Astrocyte (in vitro differentiated cells and primary cell): ENCODE data around the gene AIP. TPM values are rescaled to one million over a fixed set of nuclear protein-coding genes. Genes with fewer than 3 reads are reported as not detected.

Experiments used
- DNase-seq: peaks from one replicate; pipeline ENCODE4 v3.0.0-alpha.2; 2010; ENCODE audit warnings: low read depth
- FAIRE-seq: peaks from 2 replicates; lab custom pipeline; 2011; peaks lifted over from hg19 to GRCh38; lab: Jason Lieb, UNC
- H2AFZ ChIP-seq: 2 replicates; pipeline ENCODE4 v1.6.0; 2012; ENCODE audit warnings: low read depth, low read length, inconsistent platforms
- H3K27ac ChIP-seq: 2 replicates; pipeline ENCODE4 v1.5.1; 2011; ENCODE audit warnings: low read depth, low read length, inconsistent platforms
- H3K27me3 ChIP-seq: 2 replicates; pipeline ENCODE4 v1.6.0; 2011; ENCODE audit warnings: low read length, inconsistent platforms; ENCODE audit not compliant: insufficient read depth
- H3K36me3 ChIP-seq: 2 replicates; pipeline ENCODE4 v1.5.1; 2011; ENCODE audit warnings: low read length, inconsistent platforms; ENCODE audit not compliant: insufficient read depth
- H3K4me1 ChIP-seq: 2 replicates; pipeline ENCODE4 v1.5.1; 2011; ENCODE audit warnings: low read length, inconsistent platforms; ENCODE audit not compliant: insufficient read depth
- H3K4me2 ChIP-seq: 2 replicates; pipeline ENCODE4 v1.6.0; 2012; ENCODE audit warnings: low read length, inconsistent platforms
- H3K4me3 ChIP-seq: 2 replicates; pipeline ENCODE4 v1.5.1; 2011; ENCODE audit warnings: low read depth, mild to moderate bottlenecking, low read length, inconsistent platforms; ENCODE audit not compliant: insufficient read depth
- H3K79me2 ChIP-seq: 2 replicates; pipeline ENCODE4 v1.6.0; 2012; ENCODE audit warnings: mild to moderate bottlenecking, low read length, inconsistent platforms; ENCODE audit not compliant: insufficient read depth
- H3K9ac ChIP-seq: 2 replicates; pipeline ENCODE4 v1.6.0; 2012; ENCODE audit warnings: mild to moderate bottlenecking, low read length, inconsistent platforms
- H3K9me3 ChIP-seq: 2 replicates; pipeline ENCODE4 v1.5.1; 2012; ENCODE audit warnings: low read depth, mild to moderate bottlenecking, low read length, inconsistent platforms; ENCODE audit not compliant: insufficient read depth
- H4K20me1 ChIP-seq: 2 replicates; pipeline ENCODE4 v1.6.0; 2012; ENCODE audit warnings: low read length, inconsistent platforms; ENCODE audit not compliant: insufficient read depth
- H3K27ac Mint-ChIP-seq: one replicate; pipeline ENCODE4 v1.8.0; 2021; ENCODE audit warnings: mild to moderate bottlenecking, mixed read lengths; ENCODE audit not compliant: unreplicated experiment
- H3K27me3 Mint-ChIP-seq: one replicate; pipeline ENCODE4 v1.8.0; 2021; ENCODE audit warnings: low read depth, mixed read lengths; ENCODE audit not compliant: unreplicated experiment
- H3K36me3 Mint-ChIP-seq: one replicate; pipeline ENCODE4 v1.8.0; 2021; ENCODE audit warnings: low read depth, mixed read lengths; ENCODE audit not compliant: unreplicated experiment
- H3K4me1 Mint-ChIP-seq: one replicate; pipeline ENCODE4 v1.8.0; 2021; ENCODE audit warnings: low read depth, mixed read lengths; ENCODE audit not compliant: unreplicated experiment
- H3K4me3 Mint-ChIP-seq: one replicate; pipeline ENCODE4 v1.8.0; 2021; ENCODE audit warnings: mild to moderate bottlenecking, moderate library complexity, mixed read lengths; ENCODE audit not compliant: unreplicated experiment
- H3K9me3 Mint-ChIP-seq: one replicate; pipeline ENCODE4 v1.8.0; 2021; ENCODE audit warnings: mild to moderate bottlenecking, mixed read lengths; ENCODE audit not compliant: unreplicated experiment
- EZH2 ChIP-seq: IDR thresholded peaks from 2 replicates; pipeline ENCODE4 v1.6.1; 2012; ENCODE audit warnings: mild to moderate bottlenecking, low read length, inconsistent platforms; ENCODE audit not compliant: insufficient read depth
- total RNA-seq: library from RNA; stranded (reverse); gene quantifications from 2 replicates; pipeline ENCODE4 v1.2.1, GENCODE V29; 2021
- TF ChIP-seq, protein P1 (sequence below): IDR thresholded peaks from 2 replicates; pipeline ENCODE4 v1.5.1; 2011; ENCODE audit warnings: low read depth, mild to moderate bottlenecking, inconsistent platforms, low read length, moderate library complexity; ENCODE audit not compliant: insufficient read depth

Gene AIP
- total RNA-seq, 1 donor from 2014 or later, result 43.6 TPM

DNA sequence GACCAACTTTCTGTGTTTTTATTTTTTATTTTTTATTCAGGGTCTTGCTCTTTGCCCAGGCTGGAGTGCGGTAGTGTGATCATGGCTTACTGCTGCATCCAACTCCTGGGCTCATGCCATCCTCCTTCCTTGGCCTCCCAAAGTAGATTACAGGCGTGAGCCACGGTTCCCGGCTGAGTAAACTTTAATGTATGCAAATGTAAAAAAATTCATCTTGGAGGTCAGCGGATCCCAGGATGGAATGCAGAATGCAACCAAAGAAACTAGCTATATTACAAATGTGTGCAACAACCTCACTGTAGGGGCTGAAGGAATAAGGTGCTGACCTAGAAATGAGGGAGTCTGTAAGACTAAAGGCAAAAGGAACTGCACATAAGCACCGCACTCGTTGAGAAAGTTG lies 31.3 kb downstream of the AIP start:
- FAIRE-seq, result no peak
- Histone ChIP-seq H3K9ac (no peak overlapping the region), H4K20me1 (no peaks in the 10 kb centered on the region), H3K4me3 (no peak overlapping the region), H3K27ac (no peak overlapping the region), H3K27me3 (peaks cover 3% of the 10 kb centered on the region), H3K9me3 (no peaks in the 10 kb centered on the region), H3K4me1 (peaks cover under 1% of the 10 kb centered on the region), H3K36me3 (no peaks in the 10 kb centered on the region), H2AFZ (no peak overlapping the region), H3K79me2 (no peaks in the 10 kb centered on the region), H3K4me2 (no peak overlapping the region)
- no peak overlapping the region for H3K27ac Mint-ChIP-seq
- H3K4me1 Mint-ChIP-seq, result peaks cover 3% of the 10 kb centered on the region
- TF ChIP-seq, protein P1, sequence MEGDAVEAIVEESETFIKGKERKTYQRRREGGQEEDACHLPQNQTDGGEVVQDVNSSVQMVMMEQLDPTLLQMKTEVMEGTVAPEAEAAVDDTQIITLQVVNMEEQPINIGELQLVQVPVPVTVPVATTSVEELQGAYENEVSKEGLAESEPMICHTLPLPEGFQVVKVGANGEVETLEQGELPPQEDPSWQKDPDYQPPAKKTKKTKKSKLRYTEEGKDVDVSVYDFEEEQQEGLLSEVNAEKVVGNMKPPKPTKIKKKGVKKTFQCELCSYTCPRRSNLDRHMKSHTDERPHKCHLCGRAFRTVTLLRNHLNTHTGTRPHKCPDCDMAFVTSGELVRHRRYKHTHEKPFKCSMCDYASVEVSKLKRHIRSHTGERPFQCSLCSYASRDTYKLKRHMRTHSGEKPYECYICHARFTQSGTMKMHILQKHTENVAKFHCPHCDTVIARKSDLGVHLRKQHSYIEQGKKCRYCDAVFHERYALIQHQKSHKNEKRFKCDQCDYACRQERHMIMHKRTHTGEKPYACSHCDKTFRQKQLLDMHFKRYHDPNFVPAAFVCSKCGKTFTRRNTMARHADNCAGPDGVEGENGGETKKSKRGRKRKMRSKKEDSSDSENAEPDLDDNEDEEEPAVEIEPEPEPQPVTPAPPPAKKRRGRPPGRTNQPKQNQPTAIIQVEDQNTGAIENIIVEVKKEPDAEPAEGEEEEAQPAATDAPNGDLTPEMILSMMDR, result no peak
- H3K27me3 Mint-ChIP-seq, result peaks cover 25% of the 10 kb centered on the region
- no peaks in the 10 kb centered on the region for H3K9me3 Mint-ChIP-seq
- no peak overlapping the region for H3K4me3 Mint-ChIP-seq
- no peak for DNase-seq
- H3K36me3 Mint-ChIP-seq, result no peaks in the 10 kb centered on the region

DNA sequence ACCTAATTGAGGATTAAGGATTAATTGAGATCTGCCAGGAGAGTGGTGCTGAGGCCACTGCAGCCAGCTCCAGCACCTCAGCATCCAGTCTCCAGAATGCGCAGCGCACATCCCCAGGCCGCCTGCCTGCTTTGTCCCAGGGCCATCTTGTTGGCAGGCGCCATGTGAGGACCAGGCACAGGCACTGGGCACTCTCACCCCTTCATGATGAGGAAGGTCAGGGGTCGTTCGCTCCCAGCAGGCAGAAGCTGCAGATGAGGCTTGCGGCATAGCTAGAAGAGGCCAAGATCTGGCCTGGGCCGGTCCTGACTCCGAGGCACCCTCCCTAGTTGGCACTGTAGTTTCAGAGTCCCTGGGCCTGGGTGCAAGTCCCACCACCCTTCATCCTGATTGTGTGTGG lies 34.0 kb downstream of the AIP start:
- Histone ChIP-seq H4K20me1 (no peaks in the 10 kb centered on the region), H3K79me2 (no peaks in the 10 kb centered on the region), H3K4me1 (no peaks in the 10 kb centered on the region), H3K4me3 (no peak overlapping the region), H3K9me3 (no peaks in the 10 kb centered on the region), H3K36me3 (no peaks in the 10 kb centered on the region), H3K9ac (no peak overlapping the region), H2AFZ (no peak overlapping the region), H3K27ac (no peak overlapping the region), H3K27me3 (peaks cover 8% of the 10 kb centered on the region), H3K4me2 (no peak overlapping the region)
- DNase-seq (no peak), FAIRE-seq (no peak)
- Mint-ChIP-seq H3K9me3 (no peaks in the 10 kb centered on the region), H3K27ac (no peak overlapping the region), H3K4me1 (no peaks in the 10 kb centered on the region), H3K36me3 (peaks cover 1% of the 10 kb centered on the region), H3K4me3 (no peak overlapping the region), H3K27me3 (peaks cover 18% of the 10 kb centered on the region)
- TF ChIP-seq EZH2, result no peak
- TF ChIP-seq, protein P1, result no peak

DNA sequence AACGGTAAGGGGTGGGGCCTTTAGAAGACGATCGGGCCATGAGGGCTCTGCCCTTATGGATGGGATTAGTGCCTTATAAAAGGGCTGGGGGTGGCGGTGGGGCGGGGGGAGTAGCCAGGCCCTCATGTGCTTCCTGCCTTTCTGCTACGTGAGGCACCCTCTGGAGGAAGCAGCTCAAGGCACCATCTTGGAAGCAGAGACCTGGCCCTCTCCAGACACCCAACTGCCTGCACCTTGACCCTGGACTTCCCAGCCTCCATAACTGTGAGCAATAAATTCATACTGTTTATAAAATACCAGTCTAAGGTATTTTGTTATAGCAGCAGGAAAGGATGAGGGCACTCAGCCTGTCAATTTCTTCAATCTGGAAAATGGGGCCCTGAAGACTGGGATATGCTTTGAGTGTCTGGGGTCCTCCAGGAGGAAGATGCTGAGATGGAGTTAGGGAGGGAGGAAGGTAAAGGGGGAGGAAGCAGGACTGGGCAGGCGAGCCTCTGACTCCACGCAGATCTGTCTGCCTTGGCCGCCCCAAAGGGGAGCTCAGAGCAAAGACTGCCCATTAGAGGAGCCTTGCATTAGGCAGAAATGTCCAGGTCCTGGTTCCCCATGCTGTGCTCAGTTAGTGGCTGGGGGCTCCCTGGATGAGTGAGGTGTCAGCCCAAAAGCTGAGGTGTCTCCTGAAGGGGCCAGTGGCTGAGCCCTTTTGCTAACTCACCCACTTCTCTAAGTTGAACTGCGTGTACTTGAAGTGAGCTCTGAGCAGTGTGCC lies 35.1 kb downstream of the AIP start:
- peaks cover 8% of the 10 kb centered on the region for H3K27me3 ChIP-seq
- no peaks in the 10 kb centered on the region for H4K20me1 ChIP-seq
- no peak overlapping the region for H3K4me3 ChIP-seq
- no peak overlapping the region for H3K4me2 ChIP-seq
- no peaks in the 10 kb centered on the region for H3K9me3 ChIP-seq
- peaks cover 1% of the 10 kb centered on the region for H3K36me3 Mint-ChIP-seq
- FAIRE-seq (no peak), DNase-seq (no peak)
- H3K4me1 ChIP-seq, result no peaks in the 10 kb centered on the region
- H3K9me3 Mint-ChIP-seq, result no peaks in the 10 kb centered on the region
- no peaks in the 10 kb centered on the region for H3K79me2 ChIP-seq
- no peak overlapping the region for H3K9ac ChIP-seq
- no peak overlapping the region for H3K4me3 Mint-ChIP-seq
- H3K4me1 Mint-ChIP-seq, result no peaks in the 10 kb centered on the region
- no peak overlapping the region for H2AFZ ChIP-seq
- H3K27ac ChIP-seq, result no peak overlapping the region
- H3K27me3 Mint-ChIP-seq, result peaks cover 22% of the 10 kb centered on the region
- H3K36me3 ChIP-seq, result no peaks in the 10 kb centered on the region
- no peak overlapping the region for H3K27ac Mint-ChIP-seq
- TF ChIP-seq EZH2, result no peak
- TF ChIP-seq, protein P1, result no peak
